CD4-positive, alpha-beta T cell (primary cell): ENCODE results near the gene DCAF8. TPM values are rescaled to one million over a fixed set of nuclear protein-coding genes. Genes with fewer than 3 reads are reported as not detected.

Experiments
- ATAC-seq: fragments of 200-7000 bp; cut with Tn5 transposase; one replicate; pipeline ENCODE4 v1.10.0; 2022; ENCODE audit warnings: mild to moderate bottlenecking; ENCODE audit not compliant: poor library complexity
- CTCF ChIA-PET: fragments of 350-600 bp; sonication (Branson Sonifier 250); formaldehyde crosslinking; loops from one replicate; lab custom pipeline; 2021; ENCODE audit warnings: antibody characterized with exemption, inconsistent platforms; lab: Charles Lee
- POLR2A ChIA-PET: fragments of 350-600 bp; sonication (Branson Sonifier 250); formaldehyde crosslinking; loops from one replicate; lab custom pipeline; 2021; ENCODE audit warnings: antibody characterized with exemption, inconsistent platforms; lab: Charles Lee
- DNase-seq, 14 experiments: peaks; one replicate each; pipeline ENCODE4 v3.0.0-alpha.2; 2013 to 2020; ENCODE audit warnings: mixed read lengths in 2 of 14
- H3K27ac ChIP-seq, 2 donors: one replicate each; pipeline versions ENCODE4 v1.5.1 to v1.7.0; 2013; ENCODE audit warnings: low read length in 2 of 2, low read depth in 1 of 2, mild to moderate bottlenecking in 1 of 2
- H3K27me3 ChIP-seq, 2 experiments: 1 replicate in 1 of 2; 2 replicates in 1 of 2; pipeline versions ENCODE4 v1.6.1 to v1.7.0; 2013; ENCODE audit warnings: low read length in 2 of 2, control low read depth in 1 of 2, mild to moderate bottlenecking in 1 of 2, moderate library complexity in 1 of 2; ENCODE audit not compliant: insufficient read depth in 2 of 2, control insufficient read depth in 1 of 2
- H3K36me3 ChIP-seq: one replicate; pipeline ENCODE4 v1.6.1; 2013; ENCODE audit warnings: low read length, control low read depth; ENCODE audit not compliant: insufficient read depth
- H3K4me1 ChIP-seq: one replicate; pipeline ENCODE4 v1.6.1; 2013; ENCODE audit warnings: low read length, control low read depth; ENCODE audit not compliant: insufficient read depth
- H3K4me3 ChIP-seq: one replicate; pipeline ENCODE4 v1.5.1; 2013; ENCODE audit warnings: mild to moderate bottlenecking, low read length, moderate library complexity
- H3K9me3 ChIP-seq, 2 experiments: 1 replicate in 1 of 2; 2 replicates in 1 of 2; pipeline versions ENCODE4 v1.6.1 to v1.7.0; 2013; ENCODE audit warnings: low read length in 2 of 2, mild to moderate bottlenecking in 2 of 2, control low read depth in 1 of 2, moderate library complexity in 1 of 2; ENCODE audit not compliant: control insufficient read depth in 1 of 2, insufficient read depth in 1 of 2
- H3K27ac Mint-ChIP-seq: one replicate; pipeline ENCODE4 v1.8.0; 2020; ENCODE audit warnings: mixed read lengths
- H3K27me3 Mint-ChIP-seq: one replicate; pipeline ENCODE4 v1.8.0; 2021; ENCODE audit warnings: mixed read lengths
- H3K36me3 Mint-ChIP-seq: one replicate; pipeline ENCODE4 v1.8.0; 2021; ENCODE audit warnings: low read depth, mixed read lengths
- H3K4me1 Mint-ChIP-seq: one replicate; pipeline ENCODE4 v1.8.0; 2021; ENCODE audit warnings: low read depth, mixed read lengths
- H3K4me3 Mint-ChIP-seq: one replicate; pipeline ENCODE4 v1.8.0; 2020; ENCODE audit warnings: mild to moderate bottlenecking, mixed read lengths
- H3K9me3 Mint-ChIP-seq: one replicate; pipeline ENCODE4 v1.8.0; 2020; ENCODE audit warnings: mixed read lengths
- CTCF ChIP-seq: fragments of 200-600 bp; IDR thresholded peaks from one replicate; pipeline ENCODE4 v1.8.0; 2022; ENCODE audit warnings: antibody characterized with exemption, mild to moderate bottlenecking
- intact Hi-C, 2 experiments: fragments of 100-400 bp; cut with DNase I in 1 of 2; cut with micrococcal nuclease in 1 of 2; formaldehyde crosslinking; loops; one replicate each; pipeline versions ENCODE4 v1.15.1 to v1.9.0; 2023 to 2025; cut with DNase I, micrococcal nuclease
- total RNA-seq, 174 experiments: library from RNA in 2 of 174; stranded (reverse) in 2 of 174; gene quantifications; one replicate each; pipeline ENCODE4 v1.2.3 and lab custom pipeline; 2021 to 2026

Gene DCAF8
- total RNA-seq, 2 experiments from 2014 or later = 151 to 154 TPM

- Histone ChIP-seq H3K36me3 (no peaks in the 10 kb centered on the region), H3K4me3 (no peak overlapping the region), H3K4me1 (no peaks in the 10 kb centered on the region), H3K9me3 (no peaks in the 10 kb centered on the region), H3K27ac (no peak overlapping the region), H3K27me3 (no peaks in the 10 kb centered on the region)
- intact Hi-C loops = no loop called here
- Mint-ChIP-seq H3K4me3 (no peak overlapping the region), H3K27ac (no peak overlapping the region), H3K9me3 (no peaks in the 10 kb centered on the region), H3K4me1 (no peaks in the 10 kb centered on the region), H3K36me3 (no peaks in the 10 kb centered on the region), H3K27me3 (peaks cover 18% of the 10 kb centered on the region)
- CTCF ChIA-PET = no interaction called here
- DNase-seq = no peak
- ATAC-seq = no peak
- POLR2A ChIA-PET = no interaction called here
- TF ChIP-seq CTCF = no peak
Observed at GRCh38 chr1:160179336-160179735, 83.0 kb downstream of the DCAF8 start.

- no peak for DNase-seq
- Histone ChIP-seq H3K4me3 (no peak overlapping the region), H3K36me3 (no peaks in the 10 kb centered on the region), H3K4me1 (no peaks in the 10 kb centered on the region), H3K9me3 (no peaks in the 10 kb centered on the region), H3K27ac (no peak overlapping the region), H3K27me3 (no peaks in the 10 kb centered on the region)
- Mint-ChIP-seq H3K4me1 (no peaks in the 10 kb centered on the region), H3K36me3 (no peaks in the 10 kb centered on the region), H3K4me3 (no peak overlapping the region), H3K27me3 (peaks cover 18% of the 10 kb centered on the region), H3K27ac (no peak overlapping the region), H3K9me3 (no peaks in the 10 kb centered on the region)
- ChIA-PET CTCF (no interaction called here), POLR2A (no interaction called here)
- TF ChIP-seq CTCF = no peak
- no peak for ATAC-seq
- intact Hi-C loops = no loop called here
Observed at GRCh38 chr1:160178731-160179130, 83.6 kb downstream of the DCAF8 start.

- H3K9me3 Mint-ChIP-seq = no peaks in the 10 kb centered on the region
- H3K4me3 Mint-ChIP-seq = no peak overlapping the region
- Histone ChIP-seq H3K9me3 (no peaks in the 10 kb centered on the region), H3K27ac (no peak overlapping the region), H3K4me3 (no peak overlapping the region), H3K27me3 (no peaks in the 10 kb centered on the region), H3K36me3 (no peaks in the 10 kb centered on the region), H3K4me1 (no peaks in the 10 kb centered on the region)
- H3K27me3 Mint-ChIP-seq = peaks cover 21% of the 10 kb centered on the region
- H3K4me1 Mint-ChIP-seq = no peaks in the 10 kb centered on the region
- no peak overlapping the region for H3K27ac Mint-ChIP-seq
- TF ChIP-seq CTCF = no peak
- intact Hi-C loops = no loop called here
- ChIA-PET CTCF (no interaction called here), POLR2A (no interaction called here)
- DNase-seq (no peak), ATAC-seq (no peak)
- no peaks in the 10 kb centered on the region for H3K36me3 Mint-ChIP-seq
Observed at GRCh38 chr1:160177667-160178066, 84.7 kb downstream of the DCAF8 start.
